ENCODE results near the gene NLRP6.

NLRP6 gene

DNA sequence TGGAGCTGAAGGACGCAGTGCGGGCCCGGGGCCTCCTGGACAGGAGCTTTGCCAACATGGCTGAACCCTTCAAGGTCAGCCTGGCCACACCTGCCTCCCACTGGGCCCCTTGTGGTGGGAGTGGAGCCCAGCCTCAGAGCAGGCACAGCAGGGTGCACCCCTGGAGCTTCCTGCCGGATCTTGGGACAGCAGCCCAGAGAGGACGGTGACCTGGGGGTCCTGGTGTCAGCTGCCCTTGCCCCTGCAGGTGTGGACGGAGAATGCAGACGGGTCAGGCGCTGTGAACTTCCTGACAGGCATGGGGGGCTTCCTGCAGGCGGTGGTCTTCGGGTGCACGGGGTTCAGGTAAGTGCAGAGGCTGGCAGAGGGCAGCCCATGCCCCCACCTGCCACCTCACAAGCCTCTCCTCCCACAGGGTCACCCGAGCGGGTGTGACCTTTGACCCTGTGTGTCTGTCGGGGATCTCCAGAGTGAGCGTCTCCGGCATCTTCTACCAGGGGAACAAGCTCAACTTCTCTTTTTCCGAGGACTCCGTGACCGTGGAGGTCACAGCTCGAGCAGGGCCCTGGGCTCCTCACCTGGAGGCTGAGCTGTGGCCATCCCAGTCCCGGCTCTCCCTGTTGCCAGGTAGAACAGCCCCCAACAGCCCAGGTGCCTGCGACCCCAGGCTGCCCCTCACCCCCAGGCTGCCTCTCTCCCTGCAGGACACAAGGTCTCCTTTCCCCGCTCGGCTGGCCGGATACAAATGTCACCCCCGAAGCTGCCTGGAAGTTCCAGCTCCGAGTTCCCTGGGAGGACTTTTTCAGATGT, 15.8 kb downstream of the NLRP6 start:
- no peak for DNase-seq (ENCODE audit: low read depth)

DNA sequence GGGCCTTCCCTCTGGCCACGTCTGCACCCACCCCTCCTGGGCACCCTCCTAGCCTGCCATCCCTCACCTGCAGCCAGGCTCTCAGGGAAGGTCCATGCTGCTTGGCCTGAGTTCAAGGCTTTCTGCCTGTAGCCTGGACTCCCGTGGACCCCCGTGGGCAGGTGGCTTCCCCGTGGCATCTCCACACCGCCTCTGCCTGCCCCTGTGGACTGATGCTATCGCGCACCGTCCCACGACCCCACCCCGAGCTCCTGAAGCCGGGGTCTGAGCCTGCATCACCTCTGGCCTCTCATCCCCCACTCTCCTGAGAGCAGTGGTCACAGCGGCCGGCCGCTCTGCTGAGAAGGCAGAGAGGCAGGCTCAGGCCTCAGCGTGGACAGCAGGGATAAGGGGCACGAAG, 16.6 kb downstream of the NLRP6 start:
- DNase-seq (ENCODE audit: low read depth), result no peak

DNA sequence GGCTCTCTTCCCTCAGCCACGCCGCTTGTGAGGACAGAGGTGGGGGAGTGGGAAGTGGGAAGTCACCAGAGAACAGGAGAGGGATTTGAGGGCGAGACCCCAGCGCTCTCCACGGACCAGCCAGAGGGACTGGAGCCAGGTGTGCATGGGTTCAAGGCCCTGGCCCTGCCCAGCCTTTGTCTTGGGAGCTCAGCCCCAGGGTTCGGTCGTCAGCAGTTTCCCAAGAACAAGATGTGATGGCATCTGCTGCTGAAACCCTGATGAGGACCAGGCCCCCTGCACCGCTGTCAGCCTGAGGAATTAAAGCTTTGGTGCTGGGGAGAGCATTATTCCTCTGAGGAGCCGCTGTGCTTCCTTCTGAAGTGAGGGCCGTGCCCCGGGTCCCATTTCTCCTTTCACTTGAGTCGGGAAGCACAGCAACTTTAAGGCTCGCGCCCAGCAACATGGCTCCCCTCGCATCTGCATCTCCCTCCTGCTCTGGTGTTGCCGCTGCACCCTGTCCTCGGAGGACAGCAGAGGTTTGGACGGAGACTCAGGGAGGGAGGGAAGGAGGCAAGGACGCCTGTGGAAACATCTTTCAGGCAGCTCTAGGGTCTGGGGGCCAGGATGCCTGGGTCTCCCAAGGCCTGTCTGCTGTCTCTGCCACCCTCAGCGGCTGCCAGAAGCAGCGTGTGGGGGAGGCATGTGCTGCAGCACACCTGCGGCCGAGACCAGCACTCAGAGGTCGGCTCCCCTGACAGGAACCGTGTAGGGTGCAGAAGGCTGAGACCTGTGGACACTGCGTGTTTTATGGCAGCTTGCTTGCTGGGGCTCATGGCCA, 17.4 kb downstream of the NLRP6 start:
- DNase-seq (ENCODE audit: low read depth), result no peak

DNA sequence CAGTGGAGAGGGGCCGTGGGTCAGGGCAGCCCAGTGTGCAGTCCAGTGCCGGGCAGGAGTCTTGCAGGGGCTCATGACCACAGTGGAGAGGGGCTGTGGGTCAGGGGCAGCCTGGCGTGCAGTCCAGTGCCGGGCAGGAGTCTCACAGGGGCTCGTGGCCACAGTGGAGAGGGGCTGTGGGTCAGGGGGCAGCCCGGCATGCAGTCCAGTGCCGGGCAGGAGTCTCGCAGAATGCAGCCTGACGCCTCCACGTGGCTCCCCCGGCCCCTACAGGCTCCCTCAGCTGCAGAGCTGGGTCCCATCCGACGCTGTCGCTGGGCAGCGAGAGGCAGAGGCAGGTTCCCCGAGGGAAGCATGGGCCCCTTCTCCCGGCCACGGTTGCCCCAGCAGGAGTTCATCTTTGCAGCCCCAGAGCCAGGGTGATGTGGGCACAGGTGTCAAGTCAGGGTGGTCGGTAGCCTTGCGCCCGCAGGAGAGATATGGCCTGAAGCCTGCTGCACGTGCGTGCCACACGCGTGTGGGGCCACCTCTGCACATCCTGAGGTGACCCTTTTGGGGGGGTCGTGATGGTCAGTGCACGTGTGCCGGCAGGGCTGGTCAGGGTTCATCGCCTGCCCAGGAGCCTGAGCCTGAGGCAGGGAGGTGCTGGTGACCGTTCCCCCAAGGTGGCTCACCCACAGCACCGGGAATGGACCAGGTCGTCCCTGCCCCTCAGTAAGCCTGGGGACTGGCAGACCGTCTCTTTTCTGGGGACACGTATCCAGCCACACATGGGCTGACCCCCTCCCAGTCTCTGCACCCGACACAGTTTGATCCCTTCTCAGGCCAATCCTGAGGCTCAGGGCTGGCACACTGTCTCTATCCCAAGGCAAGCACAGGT, 18.2 kb downstream of the NLRP6 start:
- DNase-seq (ENCODE audit: low read depth), result no peak

DNA sequence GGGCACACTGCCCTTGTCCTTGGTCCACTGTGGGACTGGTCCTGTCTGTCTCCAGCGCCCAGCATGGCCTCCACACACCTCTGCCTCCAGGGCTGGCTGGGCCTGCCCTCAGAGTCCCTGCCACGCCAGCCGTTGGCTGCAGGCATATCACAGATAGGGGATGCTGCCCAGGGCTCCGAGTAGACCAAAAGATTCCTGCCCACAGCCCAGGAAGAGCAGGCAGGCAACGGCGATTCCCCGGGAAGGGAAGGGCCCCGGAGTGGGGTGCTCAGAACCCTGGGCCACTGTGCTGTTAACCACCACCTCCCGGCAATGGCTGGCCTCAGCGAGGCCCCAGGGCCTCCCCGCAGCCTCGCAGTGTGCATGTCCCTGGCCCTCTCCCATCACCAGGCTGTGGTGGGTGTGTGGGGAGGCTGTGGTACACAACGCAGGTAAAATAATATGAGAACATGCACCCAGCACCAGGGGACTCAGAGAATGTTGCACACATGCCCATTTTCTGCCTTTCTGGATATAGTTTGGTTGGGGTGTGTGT, 18.9 kb downstream of the NLRP6 start:
- DNase-seq (ENCODE audit: low read depth), result no peak

DNA sequence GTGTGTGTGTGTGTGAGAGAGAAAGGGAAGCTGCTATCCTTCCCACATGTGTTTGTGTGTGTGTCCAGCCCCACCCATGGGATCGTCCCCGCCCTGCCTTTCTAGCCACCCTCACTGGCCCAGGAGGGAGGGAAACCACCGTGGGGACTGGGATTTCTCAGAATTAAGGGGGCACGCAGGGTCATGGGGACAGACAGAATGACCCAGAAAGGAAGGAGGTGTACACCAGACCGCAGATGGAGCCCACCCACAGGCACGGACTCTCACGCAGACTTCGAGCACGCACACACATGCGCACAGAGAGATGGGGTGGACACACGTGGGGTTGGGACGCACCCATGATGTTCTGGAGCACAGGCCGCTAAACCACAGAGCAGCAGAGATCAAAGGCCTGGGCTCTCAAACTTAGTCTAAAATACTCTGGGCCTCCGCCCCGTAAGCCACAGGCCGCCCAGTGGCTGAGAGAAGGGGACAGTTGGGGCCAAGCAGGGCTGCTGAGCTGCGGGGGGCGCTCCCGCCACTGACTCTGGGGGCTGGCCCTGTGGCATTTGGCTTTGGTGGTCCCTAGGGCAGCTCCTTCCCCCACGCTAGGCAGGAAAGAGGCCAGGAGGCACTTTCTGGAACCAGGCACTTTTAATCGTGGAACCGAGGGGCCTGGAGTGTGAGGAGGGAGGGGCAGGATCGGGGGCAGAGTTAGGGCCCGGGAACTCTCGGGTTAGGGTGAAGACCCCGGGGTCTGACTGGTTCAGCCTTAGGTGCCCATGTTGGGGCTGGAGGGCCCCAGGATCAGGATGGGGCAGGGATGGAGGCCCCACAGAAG, 19.6 kb downstream of the NLRP6 start:
- no peak for DNase-seq (ENCODE audit: low read depth)

DNA sequence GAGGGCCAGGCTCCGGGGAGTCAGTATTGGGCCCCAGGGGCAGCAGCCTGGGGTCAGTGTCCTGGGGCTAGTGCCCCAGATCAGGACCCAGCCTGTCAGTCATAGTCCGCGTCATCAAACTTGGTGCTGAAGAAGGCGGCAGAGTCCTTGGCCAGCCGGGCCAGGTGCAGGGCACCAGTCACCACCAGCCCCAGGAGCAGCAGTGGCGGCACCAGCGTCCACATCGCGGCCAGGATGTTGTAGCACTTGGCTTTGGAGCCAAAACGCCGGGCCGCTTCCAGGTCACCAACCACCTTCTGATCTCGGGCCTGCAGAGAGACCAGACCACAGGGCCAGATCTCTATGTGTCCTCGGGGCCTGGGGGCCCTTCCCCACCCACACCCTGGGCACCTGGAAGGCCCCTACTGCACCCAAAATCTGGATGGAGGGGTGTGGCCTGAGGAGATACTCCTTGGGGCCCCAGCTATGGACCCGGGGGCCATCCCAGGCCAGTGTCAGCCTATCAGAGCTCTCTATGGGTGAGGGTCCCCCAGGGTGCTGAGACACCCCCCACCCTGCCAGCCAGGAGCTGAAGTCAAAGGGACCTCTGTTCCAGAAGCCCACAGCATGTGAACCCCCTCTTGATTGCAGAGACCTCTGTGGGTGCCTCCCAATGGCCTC, 20.3 kb downstream of the NLRP6 start:
- no peak for DNase-seq (ENCODE audit: low read depth)

DNA sequence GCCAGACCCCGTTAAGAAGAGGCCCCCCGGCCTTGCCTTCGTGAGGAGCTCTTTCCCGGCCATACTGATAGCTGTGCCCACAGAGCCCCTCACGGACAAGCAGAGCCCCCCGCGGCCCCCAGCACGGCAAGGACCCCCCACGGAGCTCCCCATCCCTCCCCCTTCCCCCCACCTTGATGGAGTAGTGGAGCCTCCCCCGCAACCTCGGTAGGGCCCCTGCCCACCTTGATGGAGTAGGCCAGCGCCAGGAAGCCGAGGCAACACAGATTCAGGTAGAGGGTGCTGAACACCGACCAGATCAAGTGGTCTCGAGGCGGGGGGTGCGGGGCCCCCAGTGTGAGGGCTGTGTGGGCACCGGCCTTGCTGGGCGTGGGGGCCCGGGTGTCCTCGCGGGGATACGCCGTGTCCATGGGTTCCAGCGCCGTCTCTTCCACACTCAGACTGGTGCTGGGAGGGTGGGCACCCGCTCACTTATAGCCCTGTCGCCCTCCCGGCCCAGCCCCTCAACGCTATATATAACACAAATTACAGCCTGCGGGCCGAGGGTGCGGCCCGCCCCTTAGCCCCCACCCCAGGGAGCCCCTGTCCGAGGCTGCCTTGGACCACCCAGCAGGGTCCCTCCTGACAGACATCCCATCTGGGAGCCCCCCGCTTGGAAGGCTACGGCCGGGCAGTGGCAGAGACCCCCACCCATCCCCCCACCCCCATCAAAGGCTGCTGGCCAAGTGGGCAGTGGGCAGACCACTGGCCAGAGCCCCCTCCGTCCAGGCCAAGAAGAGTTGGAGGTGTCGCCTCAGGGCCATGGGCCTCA, 21.1 kb downstream of the NLRP6 start, which contains the start of gene IFITM5:
IFITM5 (minus strand) TSS at position 446 of the 811 bp plus-strand sequence; CDS start at position 410, 36 bp downstream.
- no peak for DNase-seq (ENCODE audit: low read depth)

DNA sequence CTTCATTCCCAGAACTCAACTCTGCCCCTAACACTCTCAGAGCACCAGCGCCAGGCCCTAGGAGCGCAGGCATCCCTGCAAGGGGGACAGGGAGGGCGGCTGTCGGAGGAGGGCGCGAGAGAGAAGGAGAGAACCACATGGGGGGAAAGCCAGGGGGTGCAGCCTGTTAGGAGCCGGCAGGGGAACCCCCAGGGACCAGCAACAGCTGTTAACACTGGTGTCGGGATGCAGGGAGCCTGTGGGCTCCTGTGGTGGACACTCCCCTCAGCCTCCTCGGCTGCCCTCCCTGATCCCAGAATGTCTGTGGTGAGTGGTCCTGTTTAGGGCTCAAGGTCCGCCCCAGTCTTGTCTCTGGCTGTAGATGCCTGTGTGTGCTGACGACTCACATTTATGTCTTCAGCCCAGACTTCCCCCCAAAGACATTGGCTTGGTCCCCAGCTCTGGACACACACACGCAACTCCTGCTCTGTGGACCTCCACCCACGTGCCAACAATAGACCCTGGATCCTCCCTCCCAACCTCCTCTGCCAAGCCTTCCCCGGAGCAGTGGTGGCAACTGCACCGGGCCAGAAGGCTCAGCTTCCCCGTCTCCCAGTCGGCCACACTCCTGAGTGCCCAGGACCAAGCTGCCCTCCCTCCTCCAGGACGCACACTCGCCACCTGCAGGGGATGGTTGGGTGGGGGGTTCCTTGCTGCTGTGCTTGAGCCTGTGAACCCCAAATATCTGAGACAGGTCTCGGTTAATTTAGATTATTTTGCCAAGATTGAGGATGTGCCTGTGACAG, 21.9 kb downstream of the NLRP6 start:
- no peak for DNase-seq (ENCODE audit: low read depth)

DNA sequence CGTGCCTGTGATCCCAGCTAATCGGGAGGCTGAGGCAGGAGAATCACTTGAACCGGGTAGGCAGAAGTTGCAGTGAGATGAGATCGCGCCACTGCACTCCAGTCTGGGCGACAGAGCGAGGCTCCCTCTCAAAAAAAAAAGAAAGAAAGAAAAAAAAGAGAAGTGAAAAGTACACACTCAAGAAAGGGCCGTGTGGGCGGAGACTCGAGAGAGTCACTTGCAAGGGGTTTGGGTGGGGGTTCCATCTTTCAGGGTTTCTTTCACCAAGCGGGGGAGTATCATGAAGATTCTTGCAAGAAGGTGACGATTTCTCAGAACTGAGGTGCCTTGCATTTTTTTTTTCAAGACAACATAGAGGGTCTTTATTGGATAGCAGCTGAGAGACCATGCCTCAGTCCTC, 25.2 kb downstream of the NLRP6 start:
- no peak for DNase-seq (ENCODE audit: low read depth)

DNA sequence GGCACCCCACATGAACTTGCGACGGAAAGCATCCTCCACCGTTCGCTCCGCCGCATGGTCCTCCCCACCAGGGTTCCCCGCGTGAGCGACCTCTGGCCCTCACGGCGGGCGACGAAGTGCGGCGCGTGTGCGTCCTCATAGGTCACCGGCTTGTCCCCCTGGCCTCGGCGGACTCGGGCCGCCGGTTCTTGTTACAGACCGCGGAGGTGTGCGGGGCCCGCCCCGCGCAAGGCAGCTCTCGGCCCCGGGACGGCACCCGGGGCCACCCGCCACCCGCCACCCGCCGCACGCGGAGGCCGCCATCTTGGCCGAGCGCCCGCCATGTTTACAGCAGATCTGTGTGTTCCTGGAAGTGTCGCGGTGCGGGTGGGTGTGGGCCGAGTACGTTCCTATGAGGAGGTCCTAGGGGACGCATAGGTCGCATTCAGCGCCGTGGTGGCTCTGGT, 25.9 kb downstream of the NLRP6 start:
- DNase-seq (ENCODE audit: low read depth), result no peak

DNA sequence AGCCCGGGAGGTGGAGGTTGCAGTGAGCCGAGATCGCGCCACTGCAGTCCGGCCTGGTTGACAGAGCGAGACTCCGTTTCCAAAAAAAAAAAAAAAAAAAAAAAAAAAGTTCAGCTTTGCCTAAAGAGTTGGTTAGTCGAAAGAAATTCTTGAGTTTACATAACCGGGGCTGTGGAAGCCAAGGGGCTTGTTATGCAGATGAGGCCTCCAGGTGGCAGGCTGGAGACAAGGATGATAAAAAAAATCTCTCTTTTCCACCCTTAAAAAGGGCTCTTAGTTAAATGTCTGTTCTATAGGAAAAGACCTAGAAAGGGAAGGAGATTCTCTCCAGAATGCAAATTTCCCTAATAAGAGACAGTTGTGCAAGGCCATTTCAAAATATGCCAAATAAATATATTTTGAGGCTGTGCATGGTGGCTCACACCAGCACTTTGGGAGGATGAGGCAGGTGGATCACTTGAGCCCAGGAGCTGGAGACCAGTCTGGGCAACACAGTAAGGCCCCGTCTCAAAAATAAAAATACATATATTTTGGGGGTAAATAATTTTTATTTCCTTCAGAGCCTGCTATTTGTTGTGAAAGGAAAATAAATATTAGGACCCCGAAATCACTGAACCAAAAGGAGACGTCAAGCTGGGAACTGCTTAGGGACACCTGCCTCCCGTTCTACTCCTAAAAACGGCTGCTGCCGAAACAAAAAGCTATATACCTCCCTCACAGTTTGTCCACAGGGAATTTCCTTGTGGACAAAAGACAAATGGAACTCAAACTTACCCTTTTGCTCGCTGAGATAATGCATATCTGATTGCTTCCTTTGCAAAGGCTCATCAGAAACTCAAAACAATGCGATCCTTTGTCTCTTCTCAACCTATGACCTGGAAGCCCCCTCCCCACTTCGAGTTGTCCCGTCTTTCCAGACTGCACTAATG, 27.0 kb downstream of the NLRP6 start:
- peak; percentile 39 for DNase-seq (ENCODE audit: low read depth)

DNA sequence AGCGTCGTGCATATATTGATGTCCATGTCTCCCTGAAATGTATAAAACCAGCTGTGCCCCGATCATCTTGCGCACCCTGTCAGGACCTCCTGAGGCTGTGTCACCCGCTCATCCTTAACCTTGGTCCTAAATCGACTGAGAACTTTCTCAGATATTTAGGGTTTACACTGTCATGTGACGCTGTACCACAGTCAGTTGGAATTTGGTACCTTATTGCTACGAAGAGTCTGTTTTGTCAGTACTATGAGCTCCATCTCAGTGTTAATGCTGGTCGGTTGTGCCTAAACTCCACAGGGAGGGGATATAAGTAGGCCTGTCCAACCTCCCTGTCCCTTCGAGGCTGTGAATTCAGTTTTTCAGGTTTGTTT, 27.6 kb downstream of the NLRP6 start:
- no peak for DNase-seq (ENCODE audit: low read depth)

DNA sequence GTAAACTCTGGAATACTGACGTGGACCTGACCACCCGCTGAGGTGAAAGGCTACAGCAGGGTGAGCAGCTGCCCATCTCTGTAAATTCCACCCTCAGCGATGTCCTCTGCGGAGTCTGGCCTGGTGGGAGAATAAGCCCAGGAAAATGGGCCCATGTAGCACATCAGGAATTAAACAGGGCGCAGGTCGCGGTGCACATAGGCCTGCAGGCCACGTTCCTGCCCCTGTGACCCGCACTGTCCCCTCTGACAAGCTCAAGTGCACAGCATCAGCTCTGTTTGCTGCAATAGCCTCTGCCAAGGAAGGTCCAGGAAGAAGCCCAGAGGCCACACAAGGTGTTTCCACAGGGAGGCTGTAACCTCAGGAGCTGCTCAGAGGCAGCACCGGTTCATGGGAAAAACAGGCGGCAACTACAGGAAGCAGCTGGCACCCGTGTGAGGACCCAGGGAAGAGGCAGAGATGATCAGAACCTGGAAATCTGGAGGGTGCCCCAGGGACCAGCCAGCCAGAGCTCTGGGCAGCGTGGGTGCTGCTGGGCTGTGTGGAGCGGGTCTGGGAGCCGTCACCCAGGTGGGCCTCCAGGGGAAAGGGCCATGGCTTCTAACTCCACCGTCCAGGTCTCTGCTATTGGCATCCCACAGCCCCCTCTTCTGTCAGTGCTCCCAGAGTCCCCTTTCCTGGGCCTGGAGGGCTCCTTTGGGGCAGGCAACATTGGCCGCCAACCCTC, 28.6 kb downstream of the NLRP6 start:
- no peak for DNase-seq (ENCODE audit: low read depth)

DNA sequence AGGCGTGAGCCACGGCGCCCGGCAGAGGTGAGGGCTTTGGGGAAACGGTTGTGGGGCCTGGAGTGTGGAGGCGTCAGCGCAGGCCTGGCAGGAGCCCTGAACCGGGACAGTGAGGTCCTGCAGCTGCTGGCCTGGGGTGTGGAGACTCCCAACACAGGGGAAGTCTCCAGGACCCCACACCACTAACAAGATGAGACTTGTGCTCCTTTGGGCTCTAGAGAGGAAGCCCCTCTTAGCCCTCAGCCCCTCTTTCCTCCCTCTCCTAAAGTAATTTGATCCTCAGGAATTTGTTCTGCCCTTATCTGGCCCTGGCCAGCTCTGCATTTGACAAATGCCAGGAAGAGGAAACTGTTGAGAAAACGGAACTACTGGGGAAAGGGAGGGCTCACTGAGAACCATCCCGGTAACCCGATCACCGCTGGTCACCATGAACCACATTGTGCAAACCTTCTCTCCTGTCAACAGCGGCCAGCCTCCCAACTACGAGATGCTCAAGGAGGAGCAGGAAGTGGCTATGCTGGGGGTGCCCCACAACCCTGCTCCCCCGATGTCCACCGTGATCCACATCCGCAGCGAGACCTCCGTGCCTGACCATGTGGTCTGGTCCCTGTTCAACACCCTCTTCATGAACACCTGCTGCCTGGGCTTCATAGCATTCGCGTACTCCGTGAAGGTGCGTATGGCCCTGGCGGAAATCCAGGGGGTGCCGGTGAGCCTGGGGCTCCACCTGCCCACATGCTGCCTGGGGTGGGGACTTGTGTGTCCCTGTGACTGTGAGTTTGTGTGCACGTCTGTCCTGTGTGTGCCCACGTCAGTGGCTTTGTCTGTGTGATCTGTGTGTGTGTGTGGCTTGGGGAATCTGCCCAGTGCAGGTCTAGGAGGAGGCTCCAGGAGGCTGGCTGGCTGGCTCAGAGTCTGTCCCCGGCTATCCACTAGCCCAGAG, 29.8 kb downstream of the NLRP6 start, which contains the start of gene IFITM2:
IFITM2 (plus strand) TSS at position 51 of the 943 bp plus-strand sequence; CDS start at position 428, 377 bp downstream.
- peak; percentile 40 for DNase-seq (ENCODE audit: low read depth)
